Caco-2 (cell line): ENCODE data around the gene ENTPD2. TPM values are rescaled to one million over a fixed set of nuclear protein-coding genes. Genes with fewer than 3 reads are reported as not detected.

Source experiments
- BruUV-seq: library from RNA; stranded (reverse); fragments of 400-500 nt; replicated peaks from 2 replicates; lab custom pipeline; 2021; lab: Mats Ljungman, UMichigan
- CTCF ChIA-PET: fragments of 300-600 bp; sonication (Branson Sonifier 250); formaldehyde crosslinking; loops from one replicate; lab custom pipeline; 2022; ENCODE audit warnings: antibody characterized with exemption; lab: Charles Lee
- POLR2A ChIA-PET: fragments of 300-600 bp; sonication (Branson Sonifier 250); formaldehyde crosslinking; loops from one replicate; lab custom pipeline; 2022; ENCODE audit warnings: antibody characterized with exemption; lab: Charles Lee
- DNase-seq, 2 experiments: peaks; one replicate each; pipeline versions ENCODE4 v3.0.0 to v3.0.0-alpha.2; 2020 to 2022
- H3K27me3 ChIP-seq: replicated peaks from 2 replicates; pipeline ENCODE4 v1.6.0; 2011; ENCODE audit warnings: low read length; ENCODE audit not compliant: control insufficient read depth, insufficient read depth
- H3K36me3 ChIP-seq: 2 replicates; pipeline ENCODE4 v1.5.1; 2011; ENCODE audit warnings: low read length; ENCODE audit not compliant: control insufficient read depth, insufficient read depth
- H3K4me1 ChIP-seq: fragments of 250-450 bp; sonication (Bioruptor Pico); 2 replicates; pipeline ENCODE4 v1.5.1; 2020; ENCODE audit warnings: mild to moderate bottlenecking
- H3K4me3 ChIP-seq: 2 replicates; pipeline ENCODE4 v1.5.1; 2011; ENCODE audit warnings: low read depth, mild to moderate bottlenecking, control low read depth, low read length
- H3K9me3 ChIP-seq: fragments of 250-450 bp; sonication (Bioruptor Pico); 2 replicates; pipeline ENCODE4 v1.5.1; 2020; ENCODE audit warnings: mild to moderate bottlenecking, moderate library complexity
- H3K27ac Mint-ChIP-seq: one replicate; pipeline ENCODE4 v1.8.0; 2022; ENCODE audit warnings: mixed read lengths; ENCODE audit not compliant: unreplicated experiment
- H3K27me3 Mint-ChIP-seq: one replicate; pipeline ENCODE4 v1.8.0; 2022; ENCODE audit warnings: mixed read lengths; ENCODE audit not compliant: insufficient read depth, unreplicated experiment
- H3K36me3 Mint-ChIP-seq: one replicate; pipeline ENCODE4 v1.8.0; 2022; ENCODE audit warnings: mild to moderate bottlenecking, mixed read lengths; ENCODE audit not compliant: insufficient read depth, unreplicated experiment
- H3K4me1 Mint-ChIP-seq: one replicate; pipeline ENCODE4 v1.8.0; 2022; ENCODE audit warnings: low read depth, mixed read lengths; ENCODE audit not compliant: unreplicated experiment
- H3K4me3 Mint-ChIP-seq: one replicate; pipeline ENCODE4 v1.8.0; 2022; ENCODE audit warnings: mild to moderate bottlenecking, moderate library complexity, mixed read lengths; ENCODE audit not compliant: unreplicated experiment
- H3K9me3 Mint-ChIP-seq: one replicate; pipeline ENCODE4 v1.8.0; 2022; ENCODE audit warnings: mixed read lengths; ENCODE audit not compliant: unreplicated experiment
- CTCF ChIP-seq, 2 experiments: fragments of 200-600 bp in 1 of 2; IDR thresholded peaks; 1 replicate in 1 of 2; 2 replicates in 1 of 2; pipeline versions ENCODE4 v1.5.1 to v1.8.0; 2011 to 2022; ENCODE audit warnings: antibody characterized with exemption in 1 of 2, control low read depth in 1 of 2, inconsistent platforms in 1 of 2, low read depth in 1 of 2, low read length in 1 of 2, mild to moderate bottlenecking in 1 of 2, moderate library complexity in 1 of 2; ENCODE audit not compliant: insufficient read depth in 1 of 2, severe bottlenecking in 1 of 2, unreplicated experiment in 1 of 2
- intact Hi-C: fragments of 100-400 bp; cut with micrococcal nuclease; formaldehyde crosslinking; loops from one replicate; pipeline ENCODE4 v1.10.0; 2022; ENCODE audit not compliant: unreplicated experiment
- total RNA-seq: library from RNA; stranded (reverse); gene quantifications from 2 replicates; pipeline ENCODE4 v1.2.3, GENCODE V29; 2022

The ENTPD2 gene
- total RNA-seq, 1 experiment from 2014 or later, result 2.9 TPM

DNA sequence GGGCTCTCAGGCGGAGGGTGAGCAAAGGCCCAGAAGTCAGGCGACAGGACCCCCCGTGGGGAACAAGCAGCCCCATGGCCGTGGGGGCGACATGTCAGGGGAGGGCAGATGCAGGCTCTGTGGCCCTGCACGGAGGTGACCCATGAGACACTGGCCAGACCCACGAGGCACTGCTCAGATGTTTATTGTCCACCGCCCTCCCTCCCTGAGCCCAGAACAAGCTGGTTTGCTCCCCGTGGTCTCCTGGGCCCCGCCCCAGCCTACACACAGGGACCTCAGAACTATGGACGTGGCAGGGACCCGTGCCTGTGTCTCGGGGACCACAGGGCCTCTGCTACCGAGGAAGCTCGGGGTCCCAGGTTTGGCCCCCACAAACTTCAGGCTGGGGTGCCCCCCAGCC lies 23.9 kb downstream of the ENTPD2 start:
- Mint-ChIP-seq H3K36me3 (peaks cover 12% of the 10 kb centered on the region), H3K27me3 (no peaks in the 10 kb centered on the region), H3K9me3 (no peaks in the 10 kb centered on the region), H3K4me3 (no peak overlapping the region), H3K27ac (no peak overlapping the region), H3K4me1 (no peaks in the 10 kb centered on the region)
- Histone ChIP-seq H3K27me3 (no peaks in the 10 kb centered on the region), H3K9me3 (no peaks in the 10 kb centered on the region), H3K4me1 (peaks cover 15% of the 10 kb centered on the region), H3K4me3 (no peak overlapping the region), H3K36me3 (no peaks in the 10 kb centered on the region)
- no peak for DNase-seq
- CTCF ChIA-PET, result interaction anchor here (0.5 to 3.6 kb wide), 37 partner anchors 11 to 239 kb away, joined by 3 to 42 read pairs (median 4); partner anchors contain the start of genes AJM1, CLIC3, ENTPD2 and FBXW5
- TF ChIP-seq CTCF (IDR thresholded peaks at IDR 0.05; ENCODE audit: insufficient read depth in 1 of 2, low read depth in 1 of 2, low read length in 1 of 2, severe bottlenecking in 1 of 2, unreplicated experiment in 1 of 2), result no peak
- POLR2A ChIA-PET, result interaction anchor here (1.4 kb wide), 1 partner anchor 56 kb away, joined by 6 read pairs; the partner anchor contains the start of gene MAN1B1
- no TSS peak for BruUV-seq
- intact Hi-C loops, result no loop called here

- Histone ChIP-seq H3K27me3 (no peaks in the 10 kb centered on the region), H3K36me3 (no peaks in the 10 kb centered on the region), H3K4me1 (peaks cover 14% of the 10 kb centered on the region), H3K9me3 (no peaks in the 10 kb centered on the region), H3K4me3 (peak overlapping the region; percentile 75)
- Mint-ChIP-seq H3K4me1 (no peaks in the 10 kb centered on the region), H3K9me3 (no peaks in the 10 kb centered on the region), H3K27ac (peak overlapping the region; percentile 42), H3K27me3 (no peaks in the 10 kb centered on the region), H3K36me3 (peaks cover 5% of the 10 kb centered on the region), H3K4me3 (peak overlapping the region; percentile 74)
- ChIA-PET CTCF (interaction anchor here (0.5 to 3.6 kb wide), 39 partner anchors 10 to 334 kb away, joined by 3 to 42 read pairs (median 4); partner anchors contain the start of genes AJM1, CLIC3, ENTPD2 and FBXW5), POLR2A (interaction anchor here (0.6 to 1.4 kb wide), 2 partner anchors 37 to 57 kb away, joined by 3 to 6 read pairs; partner anchors contain the start of gene MAN1B1)
- peak; percentile 85 to 90 for DNase-seq
- intact Hi-C loops, result loop anchor here (2.0 kb wide), 1 partner anchor 80 kb away; no protein-coding TSS in a partner anchor
- BruUV-seq, result no TSS peak
- TF ChIP-seq CTCF (IDR thresholded peaks at IDR 0.05; ENCODE audit: insufficient read depth in 1 of 2, low read depth in 1 of 2, low read length in 1 of 2, severe bottlenecking in 1 of 2, unreplicated experiment in 1 of 2), result peak; percentile 86 to 97
These were observed 24.6 kb downstream of the ENTPD2 start for GRCh38 chr9:137029058-137029936.
